ENCODE results near the gene GSC2. TPM values are rescaled to one million over a fixed set of nuclear protein-coding genes. Genes with fewer than 3 reads are reported as not detected.
A peak's percentile ranks its signal among the peaks of the same experiment; 100 is the strongest.

Gene GSC2
- total RNA-seq, 2 donors from 2014 or later = not detected

- no peak overlapping the region for H3K27ac Mint-ChIP-seq
- H3K27me3 Mint-ChIP-seq = no peaks in the 10 kb centered on the region
These were observed 23.5 kb downstream of the GSC2 start for GRCh38 chr22:19126309-19127273.

GRCh38 chr22:19125474-19126308 is 24.4 kb downstream of the GSC2 start:
- H3K4me3 Mint-ChIP-seq = no peak overlapping the region
- H3K9me3 Mint-ChIP-seq = no peaks in the 10 kb centered on the region
- no peak for ATAC-seq (replicated peaks)
- H3K27ac Mint-ChIP-seq = no peak overlapping the region
- H3K4me1 Mint-ChIP-seq = peaks cover 12% of the 10 kb centered on the region
- no peaks in the 10 kb centered on the region for H3K36me3 Mint-ChIP-seq (ENCODE audit: low read depth)
- no peaks in the 10 kb centered on the region for H3K27me3 Mint-ChIP-seq

More at GRCh38 chr22:19126309-19127273, 23.5 kb downstream of the GSC2 start:
- Mint-ChIP-seq H3K9me3 (no peaks in the 10 kb centered on the region), H3K4me1 (peaks cover 10% of the 10 kb centered on the region), H3K36me3 (ENCODE audit: low read depth) (no peaks in the 10 kb centered on the region), H3K4me3 (no peak overlapping the region)
- no peak for ATAC-seq (replicated peaks)

DNA sequence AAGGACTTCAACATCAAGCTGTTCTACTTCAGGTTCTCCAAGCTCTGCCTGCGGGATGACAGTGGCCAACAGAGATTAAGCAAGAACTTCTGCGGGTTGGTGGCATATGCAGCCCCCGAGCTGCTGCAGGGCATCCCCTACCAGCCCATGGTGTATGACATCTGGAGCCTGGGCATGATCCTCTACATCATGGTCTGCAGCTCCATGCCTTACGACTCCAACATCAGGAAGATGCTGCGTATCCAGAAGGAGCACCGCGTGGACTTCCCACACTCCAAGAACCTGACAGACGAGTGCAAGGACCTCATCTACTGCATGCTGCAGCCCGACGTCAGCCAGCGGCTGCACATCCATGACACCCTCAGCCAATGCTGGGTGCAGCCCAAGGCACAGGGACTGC is 25.1 kb downstream of the GSC2 start:
- Mint-ChIP-seq H3K9me3 (no peaks in the 10 kb centered on the region), H3K27me3 (no peaks in the 10 kb centered on the region), H3K4me3 (no peak overlapping the region), H3K27ac (no peak overlapping the region), H3K4me1 (peaks cover 18% of the 10 kb centered on the region), H3K36me3 (ENCODE audit: low read depth) (no peaks in the 10 kb centered on the region)
- ATAC-seq (replicated peaks) = no peak

GRCh38 chr22:19124377-19124776 is 25.7 kb downstream of the GSC2 start:
- no peak overlapping the region for H3K4me3 Mint-ChIP-seq
- no peaks in the 10 kb centered on the region for H3K27me3 Mint-ChIP-seq
- no peaks in the 10 kb centered on the region for H3K9me3 Mint-ChIP-seq
- peaks cover 18% of the 10 kb centered on the region for H3K4me1 Mint-ChIP-seq
- no peaks in the 10 kb centered on the region for H3K36me3 Mint-ChIP-seq (ENCODE audit: low read depth)
- ATAC-seq (replicated peaks) = no peak
- H3K27ac Mint-ChIP-seq = no peak overlapping the region

GRCh38 chr22:19123936-19124335 is 26.2 kb downstream of the GSC2 start:
- Mint-ChIP-seq H3K9me3 (no peaks in the 10 kb centered on the region), H3K4me1 (peaks cover 18% of the 10 kb centered on the region), H3K4me3 (no peak overlapping the region), H3K27me3 (no peaks in the 10 kb centered on the region), H3K36me3 (ENCODE audit: low read depth) (no peaks in the 10 kb centered on the region), H3K27ac (no peak overlapping the region)
- ATAC-seq (replicated peaks) = no peak

DNA sequence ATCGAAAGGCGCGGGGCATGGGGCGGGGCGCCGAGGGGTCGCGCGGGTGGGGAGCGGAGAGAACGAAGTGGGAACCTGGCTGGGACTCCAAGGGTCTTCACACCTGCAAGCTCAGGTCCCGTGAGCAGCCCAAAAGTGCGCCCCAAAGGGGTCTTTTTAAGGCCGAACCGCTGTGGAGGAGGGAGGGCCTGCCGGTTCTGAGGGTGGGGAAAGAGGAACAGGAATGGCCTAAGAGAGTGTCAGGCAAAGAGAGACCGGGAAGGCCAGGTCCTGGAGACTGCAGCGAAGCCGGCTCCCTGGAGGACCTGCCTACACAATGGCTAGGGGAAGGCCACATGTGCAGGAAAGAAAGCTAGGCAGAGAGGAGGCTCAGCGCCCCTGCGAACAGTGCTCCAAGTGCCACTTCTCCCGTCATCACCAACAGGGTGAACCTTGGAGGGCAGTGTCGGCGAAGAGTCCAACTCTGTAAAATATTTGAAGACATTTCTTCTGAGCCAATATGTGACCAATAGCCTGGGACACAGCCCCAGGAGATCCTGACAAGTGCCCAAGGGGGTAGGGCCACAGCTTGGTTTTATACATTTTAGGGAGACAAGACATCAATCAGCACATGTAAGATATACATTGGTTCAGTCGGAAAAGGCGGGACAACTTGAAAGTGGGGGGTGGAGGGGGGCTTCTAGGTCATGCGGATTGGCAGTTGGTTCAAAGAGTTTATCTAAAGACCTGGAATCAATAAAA is 27.2 kb downstream of the GSC2 start:
- Mint-ChIP-seq H3K27ac (no peak overlapping the region), H3K4me1 (peaks cover 18% of the 10 kb centered on the region), H3K4me3 (peak overlapping the region; percentile 87), H3K36me3 (ENCODE audit: low read depth) (no peaks in the 10 kb centered on the region), H3K9me3 (no peaks in the 10 kb centered on the region), H3K27me3 (no peaks in the 10 kb centered on the region)
- no peak for ATAC-seq (replicated peaks)

GRCh38 chr22:19122143-19122751 is 27.8 kb downstream of the GSC2 start, which contains the start of gene DGCR2:
TSS of gene DGCR2 (minus strand) at chr22:19122412. CDS start at chr22:19122206, 206 bp downstream.
- Mint-ChIP-seq H3K27ac (peak within 1 kb of the TSS; percentile 79), H3K4me1 (peaks cover 15% of the 10 kb centered on the region), H3K36me3 (ENCODE audit: low read depth) (no peaks in the 10 kb centered on the region), H3K4me3 (peak within 1 kb of the TSS; percentile 87), H3K9me3 (no peaks in the 10 kb centered on the region), H3K27me3 (no peaks in the 10 kb centered on the region)
- ATAC-seq (replicated peaks) = peak; percentile 98

- H3K4me1 Mint-ChIP-seq = peaks cover 20% of the 10 kb centered on the region
- ATAC-seq (replicated peaks) = peak; percentile 40
- H3K27ac Mint-ChIP-seq = peak overlapping the region; percentile 79
- H3K9me3 Mint-ChIP-seq = no peaks in the 10 kb centered on the region
- H3K27me3 Mint-ChIP-seq = no peaks in the 10 kb centered on the region
- H3K4me3 Mint-ChIP-seq = peak overlapping the region; percentile 87
- H3K36me3 Mint-ChIP-seq (ENCODE audit: low read depth) = no peaks in the 10 kb centered on the region
These were observed 28.4 kb downstream of the GSC2 start for GRCh38 chr22:19121631-19122142.

- Mint-ChIP-seq H3K4me3 (peak overlapping the region; percentile 87), H3K4me1 (peaks cover 26% of the 10 kb centered on the region), H3K27ac (peak overlapping the region; percentile 79), H3K36me3 (ENCODE audit: low read depth) (no peaks in the 10 kb centered on the region), H3K9me3 (no peaks in the 10 kb centered on the region), H3K27me3 (no peaks in the 10 kb centered on the region)
- no peak for ATAC-seq (replicated peaks)
These were observed 29.1 kb downstream of the GSC2 start for GRCh38 chr22:19120829-19121630.

- H3K4me1 Mint-ChIP-seq = peaks cover 35% of the 10 kb centered on the region
- peak overlapping the region; percentile 87 for H3K4me3 Mint-ChIP-seq
- no peak for ATAC-seq (replicated peaks)
- no peaks in the 10 kb centered on the region for H3K27me3 Mint-ChIP-seq
- no peaks in the 10 kb centered on the region for H3K36me3 Mint-ChIP-seq (ENCODE audit: low read depth)
- no peaks in the 10 kb centered on the region for H3K9me3 Mint-ChIP-seq
- H3K27ac Mint-ChIP-seq = peak overlapping the region; percentile 79
These were observed 30.1 kb downstream of the GSC2 start for GRCh38 chr22:19119949-19120348.

GRCh38 chr22:19118329-19118880 is 31.7 kb downstream of the GSC2 start:
- H3K27ac Mint-ChIP-seq = peak overlapping the region; percentile 36
- ATAC-seq (replicated peaks) = no peak

DNA sequence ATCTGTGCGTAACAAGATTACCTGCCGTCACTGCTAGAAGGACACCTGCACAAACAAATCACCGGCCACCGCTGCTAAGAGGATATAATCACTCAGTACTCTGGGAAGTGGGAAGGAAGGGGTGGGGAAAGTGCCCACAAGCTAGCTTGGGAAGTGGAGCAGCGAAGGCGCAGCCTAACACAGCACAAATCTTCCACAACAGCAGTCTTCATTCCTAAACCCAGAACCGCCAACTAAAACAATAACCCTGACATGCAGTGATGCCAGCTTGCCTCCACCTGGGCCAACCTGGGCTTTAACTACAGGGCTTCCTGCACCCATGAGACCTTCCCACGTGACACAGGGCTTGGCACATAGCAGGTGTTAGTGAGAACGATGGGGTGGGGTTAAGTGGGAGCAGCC is 33.0 kb downstream of the GSC2 start:
- no peak for ATAC-seq (replicated peaks)
- Mint-ChIP-seq H3K27me3 (no peaks in the 10 kb centered on the region), H3K36me3 (ENCODE audit: low read depth) (no peaks in the 10 kb centered on the region), H3K4me3 (peak overlapping the region; percentile 8), H3K4me1 (peaks cover 33% of the 10 kb centered on the region), H3K27ac (peak overlapping the region; percentile 70), H3K9me3 (no peaks in the 10 kb centered on the region)

More at GRCh38 chr22:19118329-19118880, 31.7 kb downstream of the GSC2 start:
- Mint-ChIP-seq H3K36me3 (ENCODE audit: low read depth) (no peaks in the 10 kb centered on the region), H3K9me3 (no peaks in the 10 kb centered on the region), H3K27me3 (no peaks in the 10 kb centered on the region), H3K4me1 (peaks cover 39% of the 10 kb centered on the region), H3K4me3 (peak overlapping the region; percentile 87)

DNA sequence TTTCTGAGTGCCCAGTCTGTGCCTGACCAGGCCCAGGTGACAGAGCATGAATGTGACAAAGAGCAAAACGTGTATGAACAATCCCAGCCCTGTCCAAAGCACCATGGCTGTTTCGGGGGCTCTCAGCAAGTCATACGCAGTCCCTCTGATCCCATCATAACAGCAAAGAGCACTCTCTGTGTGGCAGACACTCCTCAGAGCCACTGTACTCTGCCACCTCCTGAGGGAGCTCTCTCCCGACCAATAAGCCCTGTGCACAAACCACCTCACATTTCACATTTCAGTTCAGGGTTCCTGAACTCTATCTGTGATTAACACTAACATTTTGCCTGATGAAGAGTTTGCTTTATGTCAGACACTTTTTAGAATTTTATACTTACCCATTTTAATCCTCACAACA is 34.5 kb downstream of the GSC2 start:
- H3K4me3 Mint-ChIP-seq = no peak overlapping the region
- no peak for ATAC-seq (replicated peaks)
- peak overlapping the region; percentile 70 for H3K27ac Mint-ChIP-seq
- no peaks in the 10 kb centered on the region for H3K9me3 Mint-ChIP-seq
- H3K27me3 Mint-ChIP-seq = no peaks in the 10 kb centered on the region
- peaks cover 40% of the 10 kb centered on the region for H3K4me1 Mint-ChIP-seq
- H3K36me3 Mint-ChIP-seq (ENCODE audit: low read depth) = no peaks in the 10 kb centered on the region
